GM18951 (cell line): ENCODE results near the gene RGS6.
"Not testable (repeated sequence)": the region's sequence is repeated elsewhere in the genome, so short reads cannot be mapped to it uniquely, and the experiment has no call there.

ENCODE experiments used
- POLR2A ChIP-seq: IDR thresholded peaks from 4 replicates; pipeline ENCODE4 v1.6.1; 2011; ENCODE audit warnings: mild to moderate bottlenecking; ENCODE audit not compliant: insufficient read length, insufficient read depth; ENCODE audit errors: extremely low read depth
- in situ Hi-C: fragments of 300-500 bp; cut with MboI; formaldehyde crosslinking; loops from one replicate; pipeline ENCODE4 v1.12.0; 2022; ENCODE audit warnings: low sequenced_read_pairs, mixed read lengths, inconsistent platforms; ENCODE audit not compliant: unreplicated experiment

Gene RGS6

GRCh38 chr14:71931492-71932228, 569 bp upstream of the RGS6 start:
- TF ChIP-seq POLR2A, result no peak
- in situ Hi-C loops, result no loop called here

DNA sequence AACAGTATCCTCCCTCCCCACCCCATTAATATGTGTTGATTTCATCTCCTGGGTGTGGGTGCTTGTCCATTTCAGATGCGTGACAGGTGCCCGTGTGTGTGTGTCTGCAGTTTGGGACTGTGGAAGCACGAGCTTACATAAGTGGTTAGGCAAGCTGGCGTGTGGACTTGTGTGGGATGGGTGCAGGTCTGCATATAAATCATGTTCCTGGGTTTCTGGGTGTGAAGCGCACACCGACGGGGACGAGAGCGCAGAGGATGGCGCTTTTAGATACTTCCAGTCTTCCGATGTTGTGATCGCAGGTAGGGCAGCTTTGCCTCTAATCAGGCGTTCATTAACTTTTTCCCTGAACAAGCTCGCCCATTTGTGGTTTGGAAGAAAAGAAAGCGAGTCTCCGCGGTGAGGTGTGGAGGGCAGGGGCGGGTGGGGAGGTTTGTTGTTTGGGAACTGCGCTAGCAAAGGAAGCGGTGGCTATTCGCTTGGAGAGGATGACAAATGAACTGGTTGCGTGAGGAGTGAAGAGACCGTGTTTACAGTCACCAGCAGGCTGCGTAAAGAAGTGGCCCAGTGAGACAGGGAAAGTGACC, 865 bp downstream of the RGS6 start:
- in situ Hi-C loops, result no loop called here
- TF ChIP-seq POLR2A, result no peak

DNA sequence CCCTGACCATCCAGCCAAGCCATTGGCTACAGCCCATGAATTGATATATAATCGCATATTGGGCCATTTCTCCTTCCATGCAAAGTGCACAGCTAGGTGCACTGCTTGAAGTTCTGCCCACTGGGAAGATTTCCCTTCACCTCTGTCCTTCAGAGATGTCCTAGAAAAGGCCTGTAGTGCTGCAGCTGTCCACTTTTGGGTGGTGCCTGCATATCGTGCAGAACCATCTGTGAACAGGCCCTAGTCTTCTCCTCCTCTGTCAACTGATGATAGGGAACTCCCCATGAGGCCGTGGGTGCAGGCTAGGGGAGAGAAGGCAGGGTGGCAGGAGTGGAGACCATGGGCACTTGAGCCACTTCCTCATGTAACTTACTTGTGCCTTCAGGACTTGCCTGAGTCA, 6.0 kb downstream of the RGS6 start:
- in situ Hi-C loops, result not testable (repeated sequence)

DNA sequence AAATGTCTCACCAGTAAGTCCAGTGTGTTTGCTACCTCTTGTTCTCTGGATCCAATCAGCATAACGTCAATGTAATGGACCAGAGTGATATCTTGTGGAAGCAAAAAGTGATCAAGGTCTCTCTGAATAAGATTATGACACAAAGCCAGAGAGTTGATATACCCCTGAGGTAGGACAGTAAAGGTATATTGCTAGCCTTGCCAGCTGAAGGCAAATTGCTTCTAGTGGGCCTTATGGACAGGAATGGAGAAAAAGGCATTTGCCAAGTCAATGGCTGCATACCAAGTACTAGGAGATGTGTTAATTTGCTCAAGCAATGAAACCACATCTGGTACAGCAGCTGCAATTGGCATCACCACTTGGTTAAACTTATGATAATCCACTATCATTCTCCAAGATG, 7.1 kb downstream of the RGS6 start:
- in situ Hi-C loops, result not testable (repeated sequence)

- in situ Hi-C loops, result not testable (repeated sequence)
Measured at GRCh38 chr14:71940500-71940899, 8.3 kb downstream of the RGS6 start.

GRCh38 chr14:71941616-71942015, 9.4 kb downstream of the RGS6 start:
- in situ Hi-C loops, result not testable (repeated sequence)

DNA sequence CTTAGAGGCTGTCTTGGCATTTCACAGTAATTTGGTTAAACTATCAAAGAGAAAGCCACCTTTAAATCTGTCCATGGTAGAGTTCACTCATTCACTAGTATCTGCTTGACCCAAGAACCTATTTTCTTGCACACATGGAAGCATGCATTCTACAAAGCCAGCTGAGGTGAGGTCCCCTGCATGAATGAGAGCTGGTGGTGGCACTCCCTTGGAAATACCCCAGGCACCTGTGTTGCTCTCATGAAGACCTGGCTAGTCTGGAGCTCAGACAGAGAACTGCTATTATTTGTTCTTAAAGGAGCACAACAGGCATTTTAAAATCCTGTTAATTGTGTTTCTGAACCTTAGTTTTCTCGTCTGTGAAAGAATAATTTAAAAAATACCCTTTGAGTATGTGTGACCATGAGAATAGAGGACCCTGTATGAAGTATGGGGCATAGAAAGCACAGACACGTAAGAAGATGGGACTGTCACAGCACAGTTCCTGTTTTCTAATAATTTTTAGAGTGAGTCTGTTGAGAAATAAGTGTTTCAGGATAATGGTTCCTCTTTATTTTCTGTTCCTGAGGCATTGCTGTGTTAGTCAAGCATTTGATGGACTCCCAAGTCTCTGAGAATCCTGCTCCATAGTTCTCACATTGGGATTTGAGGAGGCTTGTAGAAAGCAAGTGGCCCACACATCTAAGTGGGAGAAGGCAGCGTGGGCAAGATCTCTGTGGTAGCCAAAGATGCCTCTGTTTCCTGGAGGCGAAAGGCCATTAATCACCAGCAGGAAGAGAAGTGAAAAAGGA, 10.9 kb downstream of the RGS6 start:
- TF ChIP-seq POLR2A, result no peak
- in situ Hi-C loops, result no loop called here

DNA sequence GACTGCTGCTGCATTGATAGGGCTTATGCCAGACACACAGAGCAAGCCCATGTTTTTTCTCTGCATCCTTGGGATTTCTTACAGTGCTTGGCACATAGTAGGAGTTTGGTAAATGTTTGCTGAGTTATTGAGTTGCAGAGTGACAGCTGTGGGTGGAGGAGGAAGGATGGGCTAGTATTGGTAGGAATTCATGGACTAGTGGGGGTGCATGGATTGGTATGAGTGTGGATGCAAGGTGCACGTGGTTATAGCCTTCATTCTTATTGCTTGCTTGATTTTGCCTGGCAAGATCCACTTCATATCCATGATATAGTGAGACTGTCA, 11.4 kb downstream of the RGS6 start:
- in situ Hi-C loops, result no loop called here
- TF ChIP-seq POLR2A, result no peak

- in situ Hi-C loops, result no loop called here
- TF ChIP-seq POLR2A, result no peak
Measured at GRCh38 chr14:71947947-71948500, 15.8 kb downstream of the RGS6 start.

GRCh38 chr14:71952381-71953363, 20.4 kb downstream of the RGS6 start:
- TF ChIP-seq POLR2A, result no peak

GRCh38 chr14:71956920-71957563, 24.8 kb downstream of the RGS6 start:
- TF ChIP-seq POLR2A, result no peak
- in situ Hi-C loops, result no loop called here

More at GRCh38 chr14:71952381-71953363, 20.4 kb downstream of the RGS6 start:
- in situ Hi-C loops, result no loop called here

DNA sequence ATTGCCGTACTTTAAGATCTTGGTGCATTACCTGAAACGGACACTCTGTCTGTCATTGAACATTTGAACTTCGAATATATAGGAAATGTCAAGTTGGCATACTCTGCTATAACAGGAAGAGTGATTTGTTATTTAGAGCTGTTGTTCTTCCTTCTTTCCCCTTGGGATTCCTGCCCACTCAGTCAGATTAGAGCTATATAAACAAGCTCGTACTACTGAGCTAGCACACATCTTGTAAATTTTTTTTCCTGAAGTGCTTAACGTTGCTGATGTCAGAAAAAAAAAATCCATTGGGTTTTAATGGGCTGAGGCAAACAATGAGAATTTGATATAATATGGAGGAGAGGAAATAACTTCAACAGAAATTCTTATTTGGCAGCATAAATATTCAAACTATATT, 26.8 kb downstream of the RGS6 start:
- TF ChIP-seq POLR2A, result no peak

More for the DNA sequence above, 26.8 kb downstream of the RGS6 start:
- in situ Hi-C loops, result no loop called here
